Transverse colon (tissue), 4 donors: ENCODE measurements around the gene RNF135. TPM values are rescaled to one million over a fixed set of nuclear protein-coding genes. Genes with fewer than 3 reads are reported as not detected.
"Not testable (repeated sequence)": the region's sequence is repeated elsewhere in the genome, so short reads cannot be mapped to it uniquely, and the experiment has no call there.

Source experiments
- DNase-seq: peaks from one replicate; pipeline ENCODE4 v3.0.0-alpha.2; 2019
- H3K27ac ChIP-seq, 4 donors: fragments of 200-600 bp; sonication (generic); 2 replicates each; pipeline ENCODE4 v1.5.1; 2016 to 2018; ENCODE audit warnings: inconsistent platforms in 4 of 4
- H3K27me3 ChIP-seq: fragments of 200-600 bp; sonication (generic); 2 replicates; pipeline ENCODE4 v1.5.1; 2017; ENCODE audit warnings: inconsistent platforms
- H3K36me3 ChIP-seq, 4 donors: fragments of 200-600 bp; sonication (generic); 2 replicates each; pipeline ENCODE4 v1.5.1; 2017 to 2019; ENCODE audit warnings: inconsistent platforms in 4 of 4
- H3K4me1 ChIP-seq, 4 donors: fragments of 200-600 bp; sonication (generic); 2 replicates each; pipeline ENCODE4 v1.5.1; 2017 to 2020; ENCODE audit warnings: inconsistent platforms in 4 of 4
- H3K4me3 ChIP-seq, 4 donors: fragments of 200-600 bp; sonication (generic); 1 replicate in 1 of 4; 2 replicates in 3 of 4; pipeline versions ENCODE4 v1.5.1 to v1.6.1; 2017 to 2019; ENCODE audit warnings: inconsistent platforms in 4 of 4
- H3K9me3 ChIP-seq, 2 donors: fragments of 200-600 bp; sonication (generic); 2 replicates each; pipeline ENCODE4 v1.5.1; 2017 to 2019; ENCODE audit warnings: inconsistent platforms in 2 of 2
- CTCF ChIP-seq, 5 experiments: fragments of 200-600 bp in 3 of 5; fragments of 450-650 bp in 2 of 5; sonication (generic) in 3 of 5; IDR thresholded peaks; 1 replicate in 2 of 5; 2 replicates in 3 of 5; pipeline ENCODE4 v1.5.1; 2016 to 2017; ENCODE audit warnings: antibody characterized with exemption in 5 of 5, inconsistent platforms in 3 of 5, mild to moderate bottlenecking in 2 of 5, moderate library complexity in 1 of 5
- EP300 ChIP-seq: sonication (generic); formaldehyde crosslinking; IDR thresholded peaks from one replicate; pipeline ENCODE4 v1.6.1; 2017; ENCODE audit warnings: antibody characterized with exemption, low read depth
- POLR2A ChIP-seq: fragments of 450-650 bp; IDR thresholded peaks from one replicate; pipeline ENCODE4 v1.6.1; 2016; ENCODE audit warnings: antibody characterized with exemption, mild to moderate bottlenecking, moderate library complexity
- POLR2AphosphoS5 ChIP-seq, 3 donors: sonication (generic); formaldehyde crosslinking; IDR thresholded peaks; one replicate each; pipeline ENCODE4 v1.6.1; 2016; ENCODE audit warnings: antibody characterized with exemption in 3 of 3
- WGBS, 2 donors: methylation state at CpG; one replicate each; pipeline ENCODE4 v1.1.5; 2018; ENCODE audit warnings: low coverage in 1 of 2; 5-methylcytosine and 5-hydroxymethylcytosine counted together
- in situ Hi-C, 4 donors: fragments of 200-750 bp; cut with MboI; loops; one replicate each; pipeline versions ENCODE4 v1.15.0 to v1.15.1; 2017; ENCODE audit warnings: low sequenced_read_pairs in 3 of 4, low pct_ligation_motif_present in 1 of 4, low pct_unique_long_range_greater_than_20kb in 1 of 4
- intact Hi-C: fragments of 100-400 bp; cut with DNase I; formaldehyde crosslinking; loops from one replicate; pipeline ENCODE4 v1.15.1; 2023; ENCODE audit warnings: low total_unique reads
- total RNA-seq, 4 donors: library from RNA; depleted of rRNA; stranded (reverse); fragments of >200 nt; gene quantifications; one replicate each; pipeline ENCODE4 v1.1.0, GENCODE V29; 2016

The RNF135 gene
- total RNA-seq, 4 donors from 2014 or later = 9.0 to 34.1 (median 25.0) TPM

- peaks cover 0 to 22% (median 6%) of the 10 kb centered on the region in 4 donors for H3K36me3 ChIP-seq
- 99 to 100% methylated on average over 4 to 5 of the region's 5 CpGs for WGBS, 2 donors
- H3K9me3 ChIP-seq = no peaks in the 10 kb centered on the region
- in situ Hi-C loops = no loop called here
- no peak overlapping the region for H3K27ac ChIP-seq
- no peak overlapping the region for H3K4me3 ChIP-seq
- peaks cover 0 to 7% (median 4%) of the 10 kb centered on the region in 4 donors for H3K4me1 ChIP-seq
- DNase-seq = no peak
- TF ChIP-seq CTCF (IDR thresholded peaks at IDR 0.05) = no peak
- TF ChIP-seq EP300 = no peak
- no peak for TF ChIP-seq POLR2AphosphoS5 (IDR thresholded peaks at IDR 0.05)
- no peak for TF ChIP-seq POLR2A
- H3K27me3 ChIP-seq = no peaks in the 10 kb centered on the region
- intact Hi-C loops = no loop called here
Measured at GRCh38 chr17:31003225-31003866, 32.5 kb downstream of the RNF135 start.

GRCh38 chr17:31004160-31004559 is 33.3 kb downstream of the RNF135 start:
- intact Hi-C loops = no loop called here
- in situ Hi-C loops = no loop called here
- no peak for DNase-seq
- Histone ChIP-seq H3K27me3 (no peaks in the 10 kb centered on the region), H3K27ac (no peak overlapping the region), H3K9me3 (no peaks in the 10 kb centered on the region), H3K4me1 (peaks cover 2 to 8% (median 7%) of the 10 kb centered on the region in 4 donors), H3K36me3 (peaks cover 0 to 13% (median 1%) of the 10 kb centered on the region in 4 donors), H3K4me3 (no peak overlapping the region)
- TF ChIP-seq EP300 (no peak), POLR2A (no peak), CTCF (IDR thresholded peaks at IDR 0.05) (no peak), POLR2AphosphoS5 (IDR thresholded peaks at IDR 0.05) (no peak)
- 96 to 100% methylated on average over 2 of the region's 2 CpGs for WGBS, 2 donors

GRCh38 chr17:31007695-31008373 is 37.0 kb downstream of the RNF135 start:
- Histone ChIP-seq H3K9me3 (no peaks in the 10 kb centered on the region), H3K4me1 (peaks cover 2 to 10% (median 7%) of the 10 kb centered on the region in 4 donors), H3K4me3 (peak overlapping the region; percentile 42 to 63 (median 56)), H3K27me3 (no peaks in the 10 kb centered on the region), H3K36me3 (no peaks in the 10 kb centered on the region), H3K27ac (peak overlapping the region; percentile 68 to 86 (median 77))
- in situ Hi-C loops = no loop called here
- DNase-seq = no peak
- no peak for TF ChIP-seq EP300
- no peak for TF ChIP-seq POLR2A
- no peak for TF ChIP-seq POLR2AphosphoS5 (IDR thresholded peaks at IDR 0.05)
- TF ChIP-seq CTCF (IDR thresholded peaks at IDR 0.05) = no peak
- 69 to 82% methylated on average over 7 to 9 of the region's 9 CpGs for WGBS, 2 donors
- intact Hi-C loops = no loop called here

- 0 to 2% methylated on average over 3 to 53 of the region's 65 CpGs for WGBS, 2 donors
- H3K27ac ChIP-seq = peak overlapping the region; percentile 68 to 86 (median 77)
- H3K27me3 ChIP-seq = no peaks in the 10 kb centered on the region
- TF ChIP-seq EP300 = no peak
- TF ChIP-seq CTCF (IDR thresholded peaks at IDR 0.05) = no peak
- TF ChIP-seq POLR2AphosphoS5 (IDR thresholded peaks at IDR 0.05) = peak in 2 of 3 donors; percentile 26 to 36
- TF ChIP-seq POLR2A = peak; percentile 46
- H3K9me3 ChIP-seq = no peaks in the 10 kb centered on the region
- peak; percentile 64 for DNase-seq
- H3K4me1 ChIP-seq = peaks cover 2 to 10% (median 7%) of the 10 kb centered on the region in 4 donors
- intact Hi-C loops (no loop called here), in situ Hi-C loops (no loop called here)
- peak overlapping the region; percentile 42 to 63 (median 56) for H3K4me3 ChIP-seq
- H3K36me3 ChIP-seq = no peaks in the 10 kb centered on the region
Measured at GRCh38 chr17:31008374-31009041, 37.7 kb downstream of the RNF135 start.

GRCh38 chr17:31009042-31009702 is 38.3 kb downstream of the RNF135 start:
- H3K4me3 ChIP-seq = peak overlapping the region; percentile 42 to 63 (median 56)
- H3K27ac ChIP-seq = peak overlapping the region; percentile 68 to 86 (median 77)
- in situ Hi-C loops, H3K36me3 ChIP-seq, H3K9me3 ChIP-seq, intact Hi-C loops, H3K27me3 ChIP-seq: not testable (repeated sequence)
- peaks cover 2 to 10% (median 7%) of the 10 kb centered on the region in 4 donors for H3K4me1 ChIP-seq
- peak; percentile 13 for DNase-seq
- 26 to 60% methylated on average over 1 to 34 of the region's 34 CpGs for WGBS, 2 donors
